Spleen (tissue), 7 donors: ENCODE measurements around the gene NLGN4X.

Experiments used
- CTCF ChIP-seq, 11 experiments: fragments of 200-600 bp in 7 of 11; fragments of 450-650 bp in 4 of 11; sonication (generic) in 4 of 11; IDR thresholded peaks in 8 of 11; conservative IDR thresholded peaks in 3 of 11; 1 replicate in 7 of 11; 2 replicates in 4 of 11; pipeline versions ENCODE4 v1.4.0 to v1.8.0; 2016 to 2021; ENCODE audit warnings: antibody characterized with exemption in 11 of 11, inconsistent platforms in 4 of 11, mild to moderate bottlenecking in 1 of 11
- POLR2A ChIP-seq, 3 donors: fragments of 450-650 bp; IDR thresholded peaks; one replicate each; pipeline ENCODE4 v1.5.1; 2017; ENCODE audit warnings: antibody characterized with exemption in 3 of 3, mild to moderate bottlenecking in 1 of 3
- POLR2AphosphoS5 ChIP-seq, 3 donors: sonication (generic); formaldehyde crosslinking; IDR thresholded peaks; one replicate each; pipeline ENCODE4 v1.5.1; 2017; ENCODE audit warnings: antibody characterized with exemption in 3 of 3
- donor health status: DM: no; HTN: no; CAD: no; lungs with moderate emphysema.
- donor health status: DM: no; HTN: no; CAD: no.
- donor health status: DM: no; HTN: no; CAD: no.

- TF ChIP-seq CTCF (IDR thresholded peaks at IDR 0.05 in 8 of 11, conservative IDR thresholded peaks at IDR 0.05 in 3 of 11) = no peak
- TF ChIP-seq POLR2AphosphoS5 (IDR thresholded peaks at IDR 0.05) = no peak
- no peak for TF ChIP-seq POLR2A (IDR thresholded peaks at IDR 0.05)
Observed at GRCh38 chrX:6175914-6176313, 52.8 kb downstream of the NLGN4X start.
